BE2C (cell line): ENCODE results near the gene BICDL2. TPM values are rescaled to one million over a fixed set of nuclear protein-coding genes. Genes with fewer than 3 reads are reported as not detected.
"Not testable (repeated sequence)": the region's sequence is repeated elsewhere in the genome, so short reads cannot be mapped to it uniquely, and the experiment has no call there.

Experiments used
- DNase-seq: peaks from one replicate; pipeline ENCODE4 v3.0.0-alpha.2; 2020
- H3K27me3 ChIP-seq: fragments of 250-450 bp; sonication (Bioruptor Pico); 2 replicates; pipeline ENCODE4 v1.5.1; 2020; ENCODE audit warnings: mild to moderate bottlenecking
- H3K36me3 ChIP-seq: fragments of 250-450 bp; sonication (Bioruptor Pico); 2 replicates; pipeline ENCODE4 v1.5.1; 2020; ENCODE audit warnings: mild to moderate bottlenecking
- H3K4me1 ChIP-seq: fragments of 250-450 bp; sonication (Bioruptor Pico); 2 replicates; pipeline ENCODE4 v1.5.1; 2020
- H3K4me3 ChIP-seq: 2 replicates; pipeline ENCODE4 v1.5.1; 2011; ENCODE audit warnings: low read depth, low read length
- H3K9me3 ChIP-seq: fragments of 250-450 bp; sonication (Bioruptor Pico); 2 replicates; pipeline ENCODE4 v1.5.1; 2020
- CTCF ChIP-seq: IDR thresholded peaks from 2 replicates; pipeline ENCODE4 v1.5.1; 2012; ENCODE audit warnings: mild to moderate bottlenecking, low read depth, low read length
- polyA plus RNA-seq: library from polyadenylated mRNA; unstranded; fragments of >200 nt; gene quantifications from one replicate; pipeline ENCODE4 v1.2.1, GENCODE V29; 2012; ENCODE audit warnings: low read depth, missing spikeins; ENCODE audit not compliant: insufficient read length, insufficient read depth

The BICDL2 gene
- polyA plus RNA-seq = not detected

GRCh38 chr16:3036726-3037315 lies at the start of gene BICDL2:
TSS of gene BICDL2 (minus strand) at chr16:3036944. CDS start at chr16:3035496, 1,448 bp downstream.
- no peak within 1 kb of the TSS for H3K4me3 ChIP-seq
- H3K36me3 ChIP-seq = no peaks in the 10 kb centered on the region
- no peak for DNase-seq
- TF ChIP-seq CTCF = no peak
- H3K27me3 ChIP-seq = peaks cover 96% of the 10 kb centered on the region
- H3K4me1 ChIP-seq = no peaks in the 10 kb centered on the region
- no peaks in the 10 kb centered on the region for H3K9me3 ChIP-seq

GRCh38 chr16:3085868-3086595 lies 49.3 kb upstream of the BICDL2 start:
- Histone ChIP-seq H3K4me3 (no peak overlapping the region), H3K9me3 (no peaks in the 10 kb centered on the region), H3K27me3 (peaks cover 28% of the 10 kb centered on the region), H3K36me3 (no peaks in the 10 kb centered on the region), H3K4me1 (no peaks in the 10 kb centered on the region)
- DNase-seq = no peak
- no peak for TF ChIP-seq CTCF

- TF ChIP-seq CTCF = no peak
Observed at GRCh38 chr16:3084969-3085670, 48.4 kb upstream of the BICDL2 start.

GRCh38 chr16:3084491-3084890 lies 47.7 kb upstream of the BICDL2 start:
- Histone ChIP-seq H3K9me3 (no peaks in the 10 kb centered on the region), H3K36me3 (no peaks in the 10 kb centered on the region), H3K27me3 (peaks cover 29% of the 10 kb centered on the region)

More at GRCh38 chr16:3084969-3085670, 48.4 kb upstream of the BICDL2 start:
- H3K9me3 ChIP-seq = no peaks in the 10 kb centered on the region
- no peak for DNase-seq
- no peaks in the 10 kb centered on the region for H3K36me3 ChIP-seq
- no peaks in the 10 kb centered on the region for H3K4me1 ChIP-seq
- no peak overlapping the region for H3K4me3 ChIP-seq
- H3K27me3 ChIP-seq = peaks cover 29% of the 10 kb centered on the region

GRCh38 chr16:3083408-3083807 lies 46.7 kb upstream of the BICDL2 start:
- not testable (repeated sequence) for DNase-seq, H3K4me3 ChIP-seq

More at GRCh38 chr16:3084491-3084890, 47.7 kb upstream of the BICDL2 start:
- no peak for TF ChIP-seq CTCF
- DNase-seq = no peak
- Histone ChIP-seq H3K4me3 (no peak overlapping the region), H3K4me1 (no peaks in the 10 kb centered on the region)

GRCh38 chr16:3081957-3082356 lies 45.2 kb upstream of the BICDL2 start:
- not testable (repeated sequence) for H3K36me3 ChIP-seq, H3K9me3 ChIP-seq, H3K4me3 ChIP-seq, DNase-seq, H3K4me1 ChIP-seq
- H3K27me3 ChIP-seq = peaks cover 38% of the 10 kb centered on the region

More at GRCh38 chr16:3083408-3083807, 46.7 kb upstream of the BICDL2 start:
- not testable (repeated sequence) for H3K9me3 ChIP-seq, H3K36me3 ChIP-seq, H3K4me1 ChIP-seq
- peaks cover 30% of the 10 kb centered on the region for H3K27me3 ChIP-seq

GRCh38 chr16:3080024-3080423 lies 43.3 kb upstream of the BICDL2 start:
- Histone ChIP-seq H3K4me3 (no peak overlapping the region), H3K36me3 (no peaks in the 10 kb centered on the region), H3K9me3 (no peaks in the 10 kb centered on the region), H3K27me3 (peaks cover 49% of the 10 kb centered on the region), H3K4me1 (no peaks in the 10 kb centered on the region)
- no peak for TF ChIP-seq CTCF
- DNase-seq = no peak
